HuH-7.5 (cell line): ENCODE data around the gene TNMD.
A peak's percentile ranks its signal among the peaks of the same experiment; 100 is the strongest.
"Not testable (repeated sequence)": the region's sequence is repeated elsewhere in the genome, so short reads cannot be mapped to it uniquely, and the experiment has no call there.

ENCODE experiments used
- DNase-seq: peaks from one replicate; pipeline ENCODE4 v3.0.0; 2011; ENCODE audit warnings: low spot score

Gene TNMD

DNA sequence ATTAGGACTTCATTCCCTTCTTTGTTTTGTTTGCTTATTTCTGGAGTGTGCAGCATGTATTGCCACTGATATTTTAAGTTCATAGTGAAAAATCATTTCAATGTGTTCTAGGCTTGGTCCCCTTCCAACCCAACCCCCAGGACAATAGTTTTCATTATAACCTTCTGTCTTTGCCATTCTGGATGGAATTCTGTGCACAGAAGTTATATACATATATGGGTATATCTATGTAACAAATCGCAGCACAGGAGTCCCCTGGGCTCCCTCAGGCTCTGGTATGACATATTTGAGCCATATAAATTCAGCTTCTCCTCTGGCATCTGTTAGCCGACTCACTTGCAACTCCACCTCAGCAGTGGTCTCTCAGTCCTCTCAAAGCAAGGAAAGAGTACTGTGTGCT, at the start of gene TNMD:
Gene TNMD, plus strand, starts transcription at position 326 of the 400 bp plus-strand sequence. CDS start 83 bp downstream, outside the sequence.
- no peak for DNase-seq

DNA sequence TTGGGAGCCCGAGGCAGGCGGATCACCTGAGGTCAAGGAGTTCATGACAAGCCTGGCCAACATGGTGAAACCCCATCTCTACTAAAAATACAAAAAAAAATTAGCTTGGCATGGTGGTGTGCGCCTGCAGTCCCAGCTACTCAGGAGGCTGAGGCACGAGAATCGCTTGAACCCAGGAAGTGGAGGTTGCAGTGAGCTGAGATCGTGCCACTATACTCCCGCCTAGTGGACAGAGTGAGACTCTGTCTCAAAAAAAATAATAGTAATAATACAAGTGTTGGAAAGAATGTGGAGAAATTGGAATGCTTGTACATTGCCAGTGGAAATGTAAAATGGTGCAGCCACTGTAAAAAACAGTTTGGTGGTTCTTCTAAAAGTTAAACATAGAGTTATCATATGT, 19.2 kb upstream of the TNMD start:
- DNase-seq, result not testable (repeated sequence)

DNA sequence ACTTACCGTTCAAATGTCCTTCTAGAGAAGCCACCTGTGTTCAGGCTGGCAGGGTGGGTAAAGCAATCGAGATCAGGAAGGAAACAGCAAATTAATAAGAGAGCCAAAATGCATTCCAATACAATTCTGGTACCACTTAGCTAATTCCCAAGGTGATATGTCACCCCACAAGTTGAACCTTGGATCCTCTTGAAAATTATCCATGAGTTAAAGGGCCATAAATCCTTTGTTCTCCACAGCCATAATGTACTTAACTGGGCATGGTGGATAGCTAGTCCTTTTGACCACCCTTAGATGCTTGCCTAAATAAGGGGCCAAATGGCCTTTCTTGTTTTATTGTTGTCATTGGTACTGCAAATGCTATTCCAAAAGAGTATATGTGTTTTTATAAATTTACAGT, 2.0 kb downstream of the TNMD start:
- DNase-seq, result no peak

DNA sequence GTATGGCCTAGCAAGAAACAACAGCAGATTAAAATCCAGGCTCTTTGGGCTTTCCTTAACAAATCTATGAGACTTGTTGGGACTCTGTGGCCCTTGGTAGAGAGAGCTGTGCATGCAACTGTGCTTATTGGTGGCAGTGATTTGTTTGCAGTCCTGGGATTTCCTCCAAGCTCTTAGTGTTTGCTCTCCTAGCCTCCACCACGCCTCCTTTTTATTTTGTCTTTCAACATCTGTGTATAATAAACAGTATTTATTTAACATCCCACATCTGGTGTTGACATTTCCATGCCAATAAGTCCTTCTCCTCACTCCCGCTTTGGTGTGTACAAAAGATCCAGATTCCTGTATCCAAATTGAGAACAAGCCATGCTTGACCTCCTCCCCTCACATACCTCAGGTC, 3.1 kb downstream of the TNMD start:
- DNase-seq, result no peak

DNA sequence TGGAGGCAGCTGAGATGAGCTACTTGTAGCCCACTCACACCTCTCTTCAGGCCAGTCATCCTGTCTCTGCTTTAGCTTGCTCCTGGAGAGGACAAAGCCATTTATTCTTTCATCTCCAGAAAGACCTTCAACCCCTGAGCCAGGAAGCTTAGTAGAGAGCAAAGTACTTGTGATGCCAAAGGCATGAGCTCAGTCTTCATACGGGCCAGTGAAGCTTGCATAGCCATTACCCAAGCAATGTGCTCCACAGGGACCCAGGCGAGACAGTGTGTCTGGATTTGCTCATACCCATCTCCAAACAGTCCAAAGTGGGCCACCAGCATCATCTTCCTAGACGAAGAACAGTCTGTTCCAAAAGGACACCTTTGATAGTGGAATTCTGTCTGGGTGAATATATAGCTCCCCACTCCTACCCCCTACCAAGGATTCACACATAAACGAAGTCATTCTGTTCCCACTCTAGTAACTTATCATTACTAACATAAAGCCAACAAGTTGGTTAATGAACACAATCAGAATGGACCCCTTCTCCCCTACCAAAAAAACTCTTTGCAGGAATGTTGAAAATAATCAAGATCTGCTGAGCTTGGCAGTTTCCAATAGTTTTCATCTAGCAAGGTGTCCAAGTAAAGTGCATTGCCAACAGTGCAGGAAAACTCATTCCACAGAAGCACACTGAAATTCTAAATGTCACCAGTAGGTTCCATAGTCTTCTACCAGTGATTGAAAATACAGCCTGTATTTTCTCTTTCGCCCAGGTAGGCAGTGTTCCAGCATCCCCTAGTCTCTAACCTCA, 6.7 kb downstream of the TNMD start:
- DNase-seq, result no peak

DNA sequence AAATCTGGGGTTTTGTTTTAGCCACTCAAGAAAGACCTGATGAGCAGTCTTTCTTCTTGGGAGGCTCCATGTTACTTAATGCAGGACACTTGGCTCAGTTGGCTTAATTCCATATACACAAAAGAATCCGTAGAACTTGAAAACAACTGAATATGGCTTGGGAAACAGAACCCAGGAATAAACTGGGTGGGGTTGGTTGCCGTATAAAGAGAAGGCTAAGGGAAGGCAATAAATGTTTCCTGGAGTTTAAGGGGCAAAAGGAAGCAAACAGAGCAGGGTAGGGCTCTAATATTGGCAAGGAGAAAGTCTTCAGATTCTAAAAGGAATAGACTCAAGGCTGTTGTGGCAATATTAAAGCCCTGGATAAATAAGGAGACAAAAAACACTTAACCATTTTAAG, 8.4 kb downstream of the TNMD start:
- DNase-seq, result no peak

DNA sequence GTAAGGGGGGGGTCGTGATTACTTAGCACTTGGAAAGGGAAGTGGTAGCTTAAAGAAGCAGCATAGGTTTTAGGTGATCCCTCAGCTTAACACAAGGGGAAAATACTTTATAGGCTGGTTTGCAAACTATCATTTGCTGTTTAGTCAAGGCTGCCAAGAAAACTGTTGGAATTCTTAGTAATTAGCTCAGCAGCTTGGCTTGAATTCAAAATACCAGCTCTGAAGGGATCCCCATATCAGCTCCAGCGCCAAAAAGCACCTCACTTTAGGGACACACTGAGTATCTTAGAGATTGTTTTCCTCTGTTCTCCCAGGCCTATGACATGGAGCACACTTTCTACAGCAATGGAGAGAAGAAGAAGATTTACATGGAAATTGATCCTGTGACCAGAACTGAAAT, 8.8 kb downstream of the TNMD start:
- DNase-seq, result no peak

DNA sequence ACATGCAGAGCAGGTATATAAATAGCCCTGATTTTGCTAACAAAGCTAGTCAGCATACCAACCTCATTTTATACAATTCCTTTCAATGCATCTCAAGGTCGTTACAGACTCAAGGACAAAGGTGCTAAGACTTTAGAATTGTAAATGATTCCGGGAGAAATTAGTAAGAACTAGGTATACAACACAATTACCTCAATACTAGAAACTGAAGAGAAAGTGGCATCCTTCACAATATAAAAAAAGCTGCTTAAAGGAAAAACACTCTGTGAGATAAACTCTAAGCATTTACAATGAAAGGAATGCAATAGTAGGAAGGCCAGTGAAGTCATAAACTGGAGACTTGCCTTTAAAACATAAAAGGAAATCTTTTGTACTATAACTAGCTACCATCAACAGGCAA, 11.9 kb downstream of the TNMD start:
- DNase-seq, result no peak

DNA sequence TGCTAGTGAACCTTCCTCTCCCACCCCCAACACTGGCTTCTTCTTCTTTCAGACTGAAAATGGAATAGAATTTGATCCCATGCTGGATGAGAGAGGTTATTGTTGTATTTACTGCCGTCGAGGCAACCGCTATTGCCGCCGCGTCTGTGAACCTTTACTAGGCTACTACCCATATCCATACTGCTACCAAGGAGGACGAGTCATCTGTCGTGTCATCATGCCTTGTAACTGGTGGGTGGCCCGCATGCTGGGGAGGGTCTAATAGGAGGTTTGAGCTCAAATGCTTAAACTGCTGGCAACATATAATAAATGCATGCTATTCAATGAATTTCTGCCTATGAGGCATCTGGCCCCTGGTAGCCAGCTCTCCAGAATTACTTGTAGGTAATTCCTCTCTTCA, 14.7 kb downstream of the TNMD start:
- DNase-seq, result no peak

DNA sequence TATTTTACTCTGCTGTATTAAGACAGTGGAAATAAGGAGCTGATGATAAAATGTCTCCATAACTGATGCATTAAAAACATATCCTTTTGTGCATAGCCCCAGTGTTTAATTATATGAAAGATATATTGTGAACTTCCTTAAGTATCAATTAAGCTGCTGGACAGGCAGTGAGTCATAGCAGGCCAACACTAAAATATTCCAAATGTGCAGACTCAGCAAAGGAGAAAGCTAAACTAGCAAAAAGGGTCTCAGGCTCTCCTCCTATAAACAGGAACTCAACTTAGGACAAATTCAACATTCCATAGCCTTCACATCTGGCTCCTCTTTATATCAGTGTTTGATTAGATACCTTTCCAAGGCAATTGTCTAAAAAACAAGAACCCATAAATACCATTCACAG, 15.6 kb downstream of the TNMD start:
- DNase-seq, result no peak

DNA sequence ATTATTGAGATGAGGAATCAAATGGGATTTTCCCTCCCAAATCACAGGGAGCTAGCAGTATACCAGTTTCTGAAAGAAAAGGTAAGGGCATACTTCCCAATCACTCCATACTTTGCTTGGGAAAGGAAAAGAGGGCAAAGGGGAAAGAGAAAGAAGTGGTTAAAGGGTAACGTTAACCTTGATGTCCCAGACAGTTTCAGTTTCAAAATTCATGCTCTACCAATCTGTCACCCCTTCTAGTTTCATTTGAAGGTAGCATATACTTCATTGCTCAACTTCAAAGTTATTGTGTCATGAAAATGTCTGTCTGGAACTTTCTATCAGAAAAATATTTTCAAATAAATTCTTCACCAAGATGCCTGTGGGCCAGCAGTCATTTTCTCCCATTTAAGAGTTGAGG, 16.0 kb downstream of the TNMD start:
- DNase-seq, result no peak

DNA sequence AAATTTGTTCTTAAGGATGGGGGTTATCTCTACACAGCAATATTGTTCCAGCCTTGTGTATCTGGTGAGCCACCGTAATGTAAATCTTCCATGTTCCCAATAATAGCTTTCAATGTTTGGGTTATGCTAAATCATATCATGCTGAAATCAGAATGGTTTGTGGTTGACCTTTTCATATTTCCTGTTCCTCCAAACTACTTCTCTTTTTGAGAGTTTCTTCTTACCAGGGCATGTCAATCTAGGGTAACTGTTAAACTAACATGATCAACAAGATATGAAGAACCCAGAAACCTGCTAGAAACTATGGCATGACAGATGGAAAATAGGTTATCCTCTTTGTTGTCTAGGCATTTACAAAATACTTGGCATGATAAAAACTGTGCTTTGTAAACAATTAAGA, 22.0 kb downstream of the TNMD start:
- no peak for DNase-seq

DNA sequence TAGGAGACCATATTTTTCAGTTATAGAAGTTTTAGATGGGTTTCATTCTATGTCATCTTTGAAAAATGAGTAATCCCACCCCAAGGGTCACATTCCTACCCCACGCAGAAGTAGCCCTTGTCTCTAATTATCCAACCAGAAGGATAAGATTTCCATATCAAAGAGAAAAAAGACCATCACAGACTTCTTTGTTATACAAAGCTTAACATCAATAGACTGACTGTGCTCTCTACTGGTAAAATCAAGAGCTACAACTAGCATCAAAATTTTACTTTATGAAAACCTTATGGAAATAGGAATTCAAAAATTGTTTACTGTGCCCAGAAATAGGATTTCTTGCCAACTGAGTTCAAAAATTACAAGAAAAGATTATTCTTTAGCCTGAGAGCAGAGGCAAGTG, 24.9 kb downstream of the TNMD start:
- no peak for DNase-seq

DNA sequence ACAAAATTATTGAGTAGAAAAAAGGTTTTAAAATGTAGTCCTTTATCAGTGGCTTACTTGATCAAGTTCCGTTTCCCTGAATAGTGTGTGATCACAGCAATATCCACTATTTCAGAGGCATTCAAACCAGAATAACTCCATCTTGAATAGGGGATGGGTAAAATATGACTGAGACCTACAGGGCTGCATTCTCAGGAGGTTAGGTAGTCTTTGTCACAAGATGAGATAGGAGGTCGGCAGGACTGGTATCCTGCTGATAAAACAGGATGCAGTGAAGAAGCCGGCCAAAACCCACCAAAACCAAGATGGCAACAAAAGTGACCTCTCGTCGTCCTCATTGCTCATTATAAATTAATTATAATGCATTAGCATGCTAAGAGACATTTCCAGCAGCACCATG, 27.2 kb downstream of the TNMD start:
- no peak for DNase-seq

DNA sequence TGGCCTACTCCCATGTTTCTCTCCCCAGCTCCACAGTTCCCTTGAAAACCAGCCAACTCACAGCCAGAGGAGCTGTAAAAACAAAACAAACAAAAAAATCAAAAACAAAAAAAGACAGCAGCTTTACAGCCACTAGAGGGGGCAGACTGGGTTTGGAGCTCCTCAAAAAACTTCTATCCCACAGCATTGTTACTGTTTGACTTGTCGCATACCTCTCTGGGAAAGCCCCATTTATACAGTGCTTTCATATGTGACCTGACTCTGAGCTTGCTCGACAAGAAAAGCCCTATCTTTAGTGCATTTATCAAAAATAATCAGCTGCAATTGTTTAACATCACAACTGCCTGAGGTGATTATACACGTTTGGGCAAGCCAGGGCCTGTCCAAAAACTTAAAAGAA, 30.3 kb downstream of the TNMD start:
- peak; percentile 10 for DNase-seq

DNA sequence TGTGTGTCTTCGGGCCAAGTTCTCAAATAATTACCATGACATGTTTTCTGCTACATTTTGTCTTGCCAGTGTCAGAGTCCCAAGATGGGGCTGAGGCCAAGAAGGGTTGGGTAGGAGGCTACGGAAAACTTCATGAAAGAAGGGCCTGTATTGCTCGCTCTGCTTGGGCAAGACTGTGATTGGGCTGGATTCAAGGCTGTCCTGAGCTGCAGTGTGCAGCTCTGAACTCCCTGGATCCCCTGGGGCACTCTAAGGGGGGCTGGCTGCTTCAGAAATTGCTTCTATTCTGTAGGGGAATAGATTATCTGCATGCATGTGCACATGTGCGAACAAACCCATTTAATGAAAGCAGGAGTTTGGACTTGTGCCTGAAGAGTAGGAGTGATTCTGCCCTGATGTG, 38.3 kb downstream of the TNMD start:
- DNase-seq, result no peak

DNA sequence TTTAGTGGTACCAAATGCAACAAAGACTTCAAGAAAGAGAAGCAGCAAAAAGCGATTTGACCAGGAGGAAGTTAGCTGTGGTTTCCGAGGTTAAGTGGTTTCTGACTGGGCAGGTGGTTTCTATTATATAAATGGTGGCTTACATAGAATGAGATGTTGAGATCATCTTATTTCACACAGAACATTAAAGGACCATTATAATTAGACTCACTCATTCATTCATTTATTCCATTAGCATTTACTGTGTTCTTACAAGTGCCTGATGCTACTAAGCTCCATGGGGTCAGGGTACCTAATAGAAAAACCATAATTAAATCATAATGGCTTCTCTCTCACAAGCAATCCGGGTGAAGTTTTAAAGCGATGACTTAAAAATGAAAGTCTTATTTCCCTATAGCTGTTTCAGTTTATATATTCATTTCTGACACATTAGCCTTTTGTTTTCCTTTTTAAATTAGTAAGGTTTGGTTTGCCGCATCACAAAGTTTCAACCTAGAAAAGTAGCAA, 41.3 kb downstream of the TNMD start:
- no peak for DNase-seq

DNA sequence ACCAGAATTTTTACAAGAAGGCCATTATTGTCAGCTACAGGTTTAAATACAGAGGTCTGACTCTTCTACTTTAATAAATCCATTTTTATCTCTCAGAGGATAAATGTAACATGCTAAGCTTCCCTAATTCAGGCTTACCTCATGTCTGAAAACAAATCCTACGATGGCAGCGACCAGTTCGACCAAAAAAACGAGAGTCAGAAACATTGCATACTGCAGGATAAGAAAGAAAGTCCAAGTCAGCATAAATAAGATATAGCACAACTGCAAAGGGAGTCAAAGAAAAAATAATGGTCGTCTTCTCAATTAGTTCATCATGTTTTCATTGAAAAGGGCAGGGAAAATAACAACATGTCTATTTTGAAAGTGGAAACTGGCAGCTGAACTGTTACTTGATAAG, 50.3 kb downstream of the TNMD start:
- no peak for DNase-seq

DNA sequence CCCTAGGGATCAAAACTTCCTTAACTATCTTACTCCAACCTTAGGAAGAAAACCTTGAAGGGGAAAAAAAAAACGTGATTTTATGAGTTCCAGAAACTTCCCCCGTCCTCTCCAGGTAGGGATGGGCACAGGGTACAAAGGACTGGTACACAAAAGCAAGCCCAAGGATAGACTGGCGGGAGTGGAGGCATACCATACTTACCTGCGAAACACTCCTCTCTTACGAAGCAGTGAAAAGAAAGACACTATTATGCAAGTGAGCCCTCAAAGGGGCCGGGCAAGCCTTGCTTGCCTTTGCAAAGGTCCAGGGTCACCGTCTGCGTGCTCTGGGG, 51.2 kb downstream of the TNMD start:
- DNase-seq, result no peak

DNA sequence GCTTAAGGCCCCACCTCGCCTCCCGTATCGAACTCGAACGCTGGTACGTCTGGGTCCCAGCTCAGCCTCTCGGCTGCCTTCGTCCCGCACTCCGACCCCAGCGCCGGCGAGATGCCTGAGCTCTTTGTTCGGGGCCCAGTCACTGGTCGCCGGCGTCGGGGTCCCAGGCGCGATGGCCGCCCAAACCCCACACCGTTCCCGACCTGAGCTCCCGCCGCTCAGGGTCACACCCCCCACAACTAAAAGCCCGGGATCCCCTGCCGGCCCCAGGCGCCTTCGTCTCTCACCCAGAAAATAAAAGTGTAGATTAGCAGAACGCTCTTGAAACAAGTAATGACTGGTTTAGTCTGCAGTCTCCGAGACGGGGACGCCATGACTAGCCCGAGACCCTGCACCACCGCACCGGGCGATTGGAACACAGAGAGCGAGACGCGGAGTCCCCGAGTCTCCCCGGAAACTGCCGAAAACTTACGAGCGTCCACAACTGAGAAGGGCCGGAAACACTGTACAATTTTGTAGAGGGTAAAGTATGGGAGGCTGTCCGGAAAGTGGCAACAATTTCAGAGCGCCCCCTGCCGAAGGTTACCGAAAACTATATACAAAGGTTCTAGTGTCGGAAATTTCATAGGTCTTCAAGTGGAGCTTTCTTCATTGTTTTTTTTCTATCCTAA, 51.7 kb downstream of the TNMD start, which contains the start of gene TSPAN6:
Gene TSPAN6, minus strand, starts transcription at position 486 of the 671 bp plus-strand sequence. Its CDS starts 112 bp downstream, at position 374.
- peak; percentile 43 for DNase-seq

DNA sequence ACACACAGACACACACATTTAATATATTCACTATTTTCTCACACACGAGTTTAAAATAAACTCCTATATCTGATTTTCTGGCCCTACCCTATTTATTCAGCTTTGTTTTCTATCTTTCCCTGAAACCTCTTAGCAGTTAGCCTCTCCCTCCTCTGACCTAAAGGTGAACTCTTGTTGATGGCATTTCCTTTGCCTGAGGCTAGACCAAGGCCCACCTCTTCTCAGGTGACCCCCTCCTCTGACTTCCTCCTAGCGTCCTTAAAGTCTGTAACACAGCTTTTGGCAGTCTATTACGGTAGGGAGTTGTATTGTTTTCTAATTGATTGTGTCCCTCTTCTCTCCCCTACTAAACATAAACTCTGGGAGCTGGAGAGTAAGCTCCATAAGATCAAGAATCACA, 57.6 kb downstream of the TNMD start:
- DNase-seq, result no peak

DNA sequence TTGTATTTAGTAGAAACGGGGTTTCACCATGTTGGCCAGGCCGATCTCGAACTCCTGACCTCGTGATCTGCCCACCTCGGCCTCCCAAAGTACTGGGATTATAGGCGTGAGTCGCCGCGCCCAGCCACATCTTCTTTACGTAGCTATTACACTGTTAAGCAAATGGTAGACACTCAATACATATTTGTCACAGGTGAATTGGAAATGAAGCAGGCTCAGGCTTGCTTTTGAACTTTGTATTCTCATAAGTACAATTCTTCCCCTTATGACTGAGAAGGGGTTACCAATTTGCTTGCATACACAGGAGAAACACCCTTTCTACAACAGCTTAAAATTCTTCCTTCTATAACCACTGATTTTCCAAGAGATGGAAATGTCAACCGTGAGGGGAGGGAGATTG, 58.5 kb downstream of the TNMD start:
- no peak for DNase-seq

DNA sequence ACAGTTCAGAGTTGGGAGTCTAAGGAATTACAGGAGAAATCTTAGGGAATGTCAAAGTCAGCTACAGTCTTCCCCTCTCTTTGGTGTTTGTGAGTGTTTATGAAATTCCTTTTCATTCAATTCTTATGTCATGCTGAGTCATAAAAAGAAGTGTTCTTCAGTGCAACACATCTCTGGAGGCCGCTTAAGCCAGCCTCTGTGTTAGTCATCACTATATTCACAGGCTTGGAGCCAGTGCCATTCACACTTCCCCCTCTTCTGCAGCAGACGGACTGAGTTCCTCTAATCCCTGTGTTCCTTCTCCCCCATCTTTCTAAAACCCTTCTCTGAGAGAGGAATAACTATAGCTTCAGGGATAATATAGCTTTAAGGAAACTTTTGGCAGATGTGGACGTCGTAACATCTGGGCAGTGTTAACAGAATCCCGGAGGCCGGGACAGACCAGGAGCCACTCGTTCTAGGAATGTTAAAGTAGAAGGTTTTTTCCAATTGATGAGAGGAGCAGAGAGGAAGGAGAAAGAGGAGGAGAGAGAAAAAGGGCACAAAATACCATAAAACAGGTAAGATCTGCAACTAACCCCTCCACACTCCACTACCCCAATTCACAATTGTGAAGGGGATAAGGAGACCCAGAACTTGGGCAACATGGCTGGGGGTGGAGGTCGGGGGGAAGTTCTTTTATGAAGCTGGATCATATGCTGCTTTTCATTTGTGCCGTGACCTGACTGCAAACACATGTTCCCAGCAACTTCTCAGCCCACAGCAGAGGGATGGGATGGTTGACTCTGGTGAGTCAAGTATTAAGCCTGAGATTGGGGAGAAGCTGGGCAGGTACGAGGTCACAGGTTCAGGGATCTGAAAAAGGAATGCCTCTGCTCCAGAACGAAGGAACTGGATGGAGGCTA, 59.5 kb downstream of the TNMD start, which contains the start of gene SRPX2:
Gene SRPX2, plus strand, starts transcription at position 244 of the 905 bp plus-strand sequence. CDS start 2,124 bp downstream, outside the sequence.
- DNase-seq, result no peak
